Measurements from ENCODE around the gene QSER1. TPM values are rescaled to one million over a fixed set of nuclear protein-coding genes. Genes with fewer than 3 reads are reported as not detected.
A peak's percentile ranks its signal among the peaks of the same experiment; 100 is the strongest.

Gene QSER1
- total and polyA plus RNA-seq, 9 of the 15 experiments (the other 6 are each of a cell fraction or from before 2014, with no cell fraction given): 5.8 to 33.6 (median 22.3) TPM

- TF ChIP-seq CEBPG (CRISPR knock-in tag; IDR thresholded peaks at IDR 0.05) (no peak), CEBPG (tag; conservative IDR thresholded peaks at IDR 0.05 in 1 of 2, IDR thresholded peaks at IDR 0.05 in 1 of 2) (no peak), GTF2E2 (tag; IDR thresholded peaks at IDR 0.05) (0 out of 2 replicates have a peak, but pooled peaks have one; percentile 33), PCBP2 (IDR thresholded peaks at IDR 0.05; ENCODE audit: low read depth, low read length, poor library complexity, severe bottlenecking) (no peak), ILK (tag; IDR thresholded peaks at IDR 0.05; ENCODE audit: borderline replicate concordance, low read depth) (no peak), ZZZ3 (IDR thresholded peaks at IDR 0.05) (no peak), PTRF (tag; IDR thresholded peaks at IDR 0.05) (no peak), ZNF165 (CRISPR knock-in tag; IDR thresholded peaks at IDR 0.05; ENCODE audit: borderline replicate concordance) (no peak), RBM15 (IDR thresholded peaks at IDR 0.05; ENCODE audit: insufficient read depth, low read length) (no peak), ZNF586 (CRISPR knock-in tag; conservative IDR thresholded peaks at IDR 0.05) (no peak), NFE2L1 (tag; IDR thresholded peaks at IDR 0.05; ENCODE audit: borderline replicate concordance, low read depth) (no peak), SNIP1 (IDR thresholded peaks at IDR 0.05; ENCODE audit: low read depth) (no peak), HNRNPH1 (optimal IDR thresholded peaks at IDR 0.05; ENCODE audit: low read depth, low read length) (no peak), CC2D1A (IDR thresholded peaks at IDR 0.05) (no peak), RB1 (IDR thresholded peaks at IDR 0.05; ENCODE audit: low read depth) (peak; percentile 26), SMAD2 (IDR thresholded peaks at IDR 0.05; ENCODE audit: low read depth, low read length) (no peak), KHSRP (IDR thresholded peaks at IDR 0.05) (no peak), HDAC2 (IDR thresholded peaks at IDR 0.05) (0 out of 2 replicates have a peak, but pooled peaks have one; percentile 18), POLR2AphosphoS5 (IDR thresholded peaks at IDR 0.05; ENCODE audit: control insufficient read depth, insufficient read depth, low read depth, low read length) (no peak)
- TF ChIP-seq, protein P1, sequence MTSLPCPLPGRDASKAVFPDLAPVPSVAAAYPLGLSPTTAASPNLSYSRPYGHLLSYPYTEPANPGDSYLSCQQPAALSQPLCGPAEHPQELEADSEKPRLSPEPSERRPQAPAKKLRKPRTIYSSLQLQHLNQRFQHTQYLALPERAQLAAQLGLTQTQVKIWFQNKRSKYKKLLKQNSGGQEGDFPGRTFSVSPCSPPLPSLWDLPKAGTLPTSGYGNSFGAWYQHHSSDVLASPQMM (CRISPR knock-in tag; IDR thresholded peaks at IDR 0.05): no peak
- TF ChIP-seq, protein P2, sequence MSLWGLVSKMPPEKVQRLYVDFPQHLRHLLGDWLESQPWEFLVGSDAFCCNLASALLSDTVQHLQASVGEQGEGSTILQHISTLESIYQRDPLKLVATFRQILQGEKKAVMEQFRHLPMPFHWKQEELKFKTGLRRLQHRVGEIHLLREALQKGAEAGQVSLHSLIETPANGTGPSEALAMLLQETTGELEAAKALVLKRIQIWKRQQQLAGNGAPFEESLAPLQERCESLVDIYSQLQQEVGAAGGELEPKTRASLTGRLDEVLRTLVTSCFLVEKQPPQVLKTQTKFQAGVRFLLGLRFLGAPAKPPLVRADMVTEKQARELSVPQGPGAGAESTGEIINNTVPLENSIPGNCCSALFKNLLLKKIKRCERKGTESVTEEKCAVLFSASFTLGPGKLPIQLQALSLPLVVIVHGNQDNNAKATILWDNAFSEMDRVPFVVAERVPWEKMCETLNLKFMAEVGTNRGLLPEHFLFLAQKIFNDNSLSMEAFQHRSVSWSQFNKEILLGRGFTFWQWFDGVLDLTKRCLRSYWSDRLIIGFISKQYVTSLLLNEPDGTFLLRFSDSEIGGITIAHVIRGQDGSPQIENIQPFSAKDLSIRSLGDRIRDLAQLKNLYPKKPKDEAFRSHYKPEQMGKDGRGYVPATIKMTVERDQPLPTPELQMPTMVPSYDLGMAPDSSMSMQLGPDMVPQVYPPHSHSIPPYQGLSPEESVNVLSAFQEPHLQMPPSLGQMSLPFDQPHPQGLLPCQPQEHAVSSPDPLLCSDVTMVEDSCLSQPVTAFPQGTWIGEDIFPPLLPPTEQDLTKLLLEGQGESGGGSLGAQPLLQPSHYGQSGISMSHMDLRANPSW (CRISPR knock-in tag; IDR thresholded peaks at IDR 0.05): no peak
- TF ChIP-seq, protein P3, sequence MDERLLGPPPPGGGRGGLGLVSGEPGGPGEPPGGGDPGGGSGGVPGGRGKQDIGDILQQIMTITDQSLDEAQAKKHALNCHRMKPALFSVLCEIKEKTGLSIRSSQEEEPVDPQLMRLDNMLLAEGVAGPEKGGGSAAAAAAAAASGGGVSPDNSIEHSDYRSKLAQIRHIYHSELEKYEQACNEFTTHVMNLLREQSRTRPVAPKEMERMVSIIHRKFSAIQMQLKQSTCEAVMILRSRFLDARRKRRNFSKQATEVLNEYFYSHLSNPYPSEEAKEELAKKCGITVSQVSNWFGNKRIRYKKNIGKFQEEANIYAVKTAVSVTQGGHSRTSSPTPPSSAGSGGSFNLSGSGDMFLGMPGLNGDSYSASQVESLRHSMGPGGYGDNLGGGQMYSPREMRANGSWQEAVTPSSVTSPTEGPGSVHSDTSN (CRISPR knock-in tag; IDR thresholded peaks at IDR 0.05; ENCODE audit: low read depth): no peak
- TF ChIP-seq, protein P3 (tag; conservative IDR thresholded peaks at IDR 0.05; ENCODE audit: low read depth): no peak
Measured at GRCh38 chr11:32893343-32894148, 935 bp downstream of the QSER1 start (continued).
